ENCODE measurements around the gene SUFU.

Gene SUFU

GRCh38 chr10:102593804-102594079 lies 90.0 kb downstream of the SUFU start:
- Histone ChIP-seq H3K36me3 (peaks cover 4% of the 10 kb centered on the region; the same call in 1 of the 2 replicates), H3K4me1 (no peaks in the 10 kb centered on the region; the same call in 1 of the 2 replicates), H3K4me3 (ENCODE audit: low read depth, low read length) (no peak overlapping the region), H3K27me3 (no peaks in the 10 kb centered on the region), H3K9me3 (no peaks in the 10 kb centered on the region)
- no peak for DNase-seq
- TF ChIP-seq CTCF (IDR thresholded peaks at IDR 0.05; ENCODE audit: low read depth, low read length) = no peak

- Histone ChIP-seq H3K9me3 (no peaks in the 10 kb centered on the region), H3K27me3 (no peaks in the 10 kb centered on the region), H3K4me3 (ENCODE audit: low read depth, low read length) (no peak overlapping the region), H3K4me1 (no peaks in the 10 kb centered on the region; the same call in none of the 2 replicates), H3K36me3 (peaks cover 4% of the 10 kb centered on the region; the same call in 1 of the 2 replicates)
- no peak for DNase-seq
- no peak for TF ChIP-seq CTCF (IDR thresholded peaks at IDR 0.05; ENCODE audit: low read depth, low read length)
These were observed 91.5 kb downstream of the SUFU start for GRCh38 chr10:102595293-102595692.

GRCh38 chr10:102595897-102596296 lies 92.1 kb downstream of the SUFU start:
- no peak for TF ChIP-seq CTCF (IDR thresholded peaks at IDR 0.05; ENCODE audit: low read depth, low read length)
- Histone ChIP-seq H3K27me3 (no peaks in the 10 kb centered on the region), H3K4me1 (no peaks in the 10 kb centered on the region; the same call in none of the 2 replicates), H3K4me3 (ENCODE audit: low read depth, low read length) (no peak overlapping the region), H3K36me3 (peaks cover 4% of the 10 kb centered on the region), H3K9me3 (no peaks in the 10 kb centered on the region)
- DNase-seq = no peak

- peak; percentile 88 for TF ChIP-seq CTCF (IDR thresholded peaks at IDR 0.05; ENCODE audit: low read depth, low read length)
- peak; percentile 63 for DNase-seq
- H3K36me3 ChIP-seq = peaks cover 4% of the 10 kb centered on the region
- no peaks in the 10 kb centered on the region for H3K9me3 ChIP-seq
- no peaks in the 10 kb centered on the region for H3K27me3 ChIP-seq
- no peak overlapping the region for H3K4me3 ChIP-seq (ENCODE audit: low read depth, low read length)
- no peaks in the 10 kb centered on the region; the same call in none of the 2 replicates for H3K4me1 ChIP-seq
These were observed 92.8 kb downstream of the SUFU start for GRCh38 chr10:102596506-102596971.

- Histone ChIP-seq H3K27me3 (no peaks in the 10 kb centered on the region), H3K36me3 (peaks cover 4% of the 10 kb centered on the region), H3K4me1 (no peaks in the 10 kb centered on the region; the same call in none of the 2 replicates), H3K4me3 (ENCODE audit: low read depth, low read length) (no peak overlapping the region), H3K9me3 (no peaks in the 10 kb centered on the region)
- no peak for DNase-seq
- no peak for TF ChIP-seq CTCF (IDR thresholded peaks at IDR 0.05; ENCODE audit: low read depth, low read length)
These were observed 93.6 kb downstream of the SUFU start for GRCh38 chr10:102597131-102597991.

GRCh38 chr10:102598243-102598642 lies 94.5 kb downstream of the SUFU start:
- TF ChIP-seq CTCF (IDR thresholded peaks at IDR 0.05; ENCODE audit: low read depth, low read length) = no peak
- H3K36me3 ChIP-seq = peaks cover 4% of the 10 kb centered on the region
- no peaks in the 10 kb centered on the region for H3K9me3 ChIP-seq
- H3K4me3 ChIP-seq (ENCODE audit: low read depth, low read length) = no peak overlapping the region
- no peaks in the 10 kb centered on the region; the same call in none of the 2 replicates for H3K4me1 ChIP-seq
- H3K27me3 ChIP-seq = no peaks in the 10 kb centered on the region
- DNase-seq = no peak

All from BE2C (cell line).